Right renal pelvis (tissue), 4 donors: ENCODE results near the gene COG3. TPM values are rescaled to one million over a fixed set of nuclear protein-coding genes. Genes with fewer than 3 reads are reported as not detected.

ENCODE experiments used
- DNase-seq, 4 donors: peaks; one replicate each; pipeline ENCODE4 v3.0.0-alpha.2; 2013; ENCODE audit warnings: low read depth in 4 of 4, low spot score in 3 of 4, missing footprints in 1 of 4
- polyA plus RNA-seq, 4 donors: library from polyadenylated mRNA; unstranded; fragments of 120-200 nt; gene quantifications; one replicate each; pipeline ENCODE4 v1.2.1, GENCODE V29; 2013; ENCODE audit not compliant: insufficient read length in 4 of 4

COG3 gene
- polyA plus RNA-seq, 4 donors: 27.3 to 34.7 (median 32.5) TPM

GRCh38 chr13:45500492-45501174 is 35.9 kb downstream of the COG3 start:
- no peak for DNase-seq

- DNase-seq: no peak
Observed at GRCh38 chr13:45501175-45501526, 36.4 kb downstream of the COG3 start.

GRCh38 chr13:45503658-45504057 is 38.9 kb downstream of the COG3 start:
- DNase-seq: no peak

- DNase-seq: no peak
Observed at GRCh38 chr13:45506811-45507210, 42.1 kb downstream of the COG3 start.

- no peak for DNase-seq
Observed at GRCh38 chr13:45508776-45509175, 44.0 kb downstream of the COG3 start.

- DNase-seq: no peak
Observed at GRCh38 chr13:45510672-45511071, 45.9 kb downstream of the COG3 start.

- peak; percentile 38 to 62 (median 54) for DNase-seq
Observed at GRCh38 chr13:45511310-45512097, 46.8 kb downstream of the COG3 start.

GRCh38 chr13:45512098-45512496 is 47.4 kb downstream of the COG3 start:
- DNase-seq: no peak

- no peak for DNase-seq
Observed at GRCh38 chr13:45516757-45517156, 52.0 kb downstream of the COG3 start.

GRCh38 chr13:45518525-45519245 is 53.9 kb downstream of the COG3 start:
- no peak for DNase-seq

- DNase-seq: no peak
Observed at GRCh38 chr13:45519493-45519892, 54.8 kb downstream of the COG3 start.

GRCh38 chr13:45521297-45521696 is 56.6 kb downstream of the COG3 start:
- no peak for DNase-seq

GRCh38 chr13:45522571-45522970 is 57.8 kb downstream of the COG3 start:
- no peak for DNase-seq

GRCh38 chr13:45527699-45528462 is 63.1 kb downstream of the COG3 start:
- DNase-seq: no peak

- DNase-seq: no peak
Observed at GRCh38 chr13:45529758-45530157, 65.0 kb downstream of the COG3 start.

GRCh38 chr13:45534604-45535003 is 69.9 kb downstream of the COG3 start:
- DNase-seq: no peak

GRCh38 chr13:45536224-45536623 is 71.5 kb downstream of the COG3 start:
- no peak for DNase-seq

- no peak for DNase-seq
Observed at GRCh38 chr13:45537516-45537915, 72.8 kb downstream of the COG3 start.

GRCh38 chr13:45538382-45538781 is 73.6 kb downstream of the COG3 start:
- no peak for DNase-seq

GRCh38 chr13:45540195-45540594 is 75.5 kb downstream of the COG3 start:
- no peak for DNase-seq

GRCh38 chr13:45540864-45541263 is 76.1 kb downstream of the COG3 start:
- no peak for DNase-seq
